Measurements from ENCODE around the gene MCF2. TPM values are rescaled to one million over a fixed set of nuclear protein-coding genes. Genes with fewer than 3 reads are reported as not detected.

The MCF2 gene
- total RNA-seq, 1 experiment from 2014 or later, result 0.15 TPM

GRCh38 chrX:139647597-139647996, 60.4 kb downstream of the MCF2 start (continued):
- TF ChIP-seq ZBTB33 (IDR thresholded peaks at IDR 0.05; ENCODE audit: extremely low read depth, insufficient replicate concordance, low read length) (no peak), RAD21 (IDR thresholded peaks at IDR 0.05; ENCODE audit: low read depth) (no peak)

DNA sequence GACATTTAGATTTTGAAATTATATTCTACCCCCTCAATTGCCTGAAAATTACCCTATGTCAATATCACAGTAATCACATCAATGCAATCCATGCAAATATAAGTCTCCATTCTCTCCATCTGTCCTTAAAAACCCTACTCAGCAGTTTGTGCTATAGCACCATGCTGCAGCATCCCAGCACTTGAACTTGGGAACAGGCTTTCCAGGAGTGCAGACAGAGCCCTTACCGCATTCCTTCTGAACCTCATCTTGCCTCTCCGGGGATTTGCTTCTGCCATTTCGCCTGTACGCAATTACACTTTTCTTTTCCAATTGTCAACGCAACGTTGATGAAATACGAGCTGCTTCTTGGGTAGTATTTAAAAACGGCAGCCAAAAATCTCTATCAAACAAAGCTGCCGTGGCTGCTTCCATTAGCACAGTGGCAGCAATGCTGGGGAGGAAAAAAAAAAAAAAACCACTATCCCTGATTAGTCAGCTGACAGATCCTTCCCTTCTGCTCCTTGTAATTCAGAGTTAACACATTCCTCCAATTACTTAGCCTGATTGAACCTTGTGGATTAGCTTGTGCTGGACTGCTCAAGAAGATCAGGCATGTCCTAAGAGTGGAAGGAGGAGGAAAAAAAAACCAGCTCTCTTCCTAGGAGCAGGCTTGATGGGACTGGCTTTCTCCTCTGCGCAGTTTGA, 65.6 kb downstream of the MCF2 start:
- TF ChIP-seq YY1 (IDR thresholded peaks at IDR 0.05; ENCODE audit: extremely low read depth, insufficient replicate concordance, low read depth, low read length) (no peak), SIN3A (IDR thresholded peaks at IDR 0.05; ENCODE audit: low read depth) (no peak), ZNF274 (IDR thresholded peaks at IDR 0.05; ENCODE audit: low read depth, low read length) (no peak), POLR2AphosphoS5 (IDR thresholded peaks at IDR 0.05; ENCODE audit: low read depth, low read length) (no peak), ZFX (IDR thresholded peaks at IDR 0.05) (no peak), EGR1 (IDR thresholded peaks at IDR 0.05; ENCODE audit: low read depth) (no peak), JUND (IDR thresholded peaks at IDR 0.05) (no peak), SP1 (IDR thresholded peaks at IDR 0.05; ENCODE audit: low read depth) (no peak)
- TF ChIP-seq, protein P1, sequence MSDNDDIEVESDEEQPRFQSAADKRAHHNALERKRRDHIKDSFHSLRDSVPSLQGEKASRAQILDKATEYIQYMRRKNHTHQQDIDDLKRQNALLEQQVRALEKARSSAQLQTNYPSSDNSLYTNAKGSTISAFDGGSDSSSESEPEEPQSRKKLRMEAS (IDR thresholded peaks at IDR 0.05), result no peak
- TF ChIP-seq, protein P2, sequence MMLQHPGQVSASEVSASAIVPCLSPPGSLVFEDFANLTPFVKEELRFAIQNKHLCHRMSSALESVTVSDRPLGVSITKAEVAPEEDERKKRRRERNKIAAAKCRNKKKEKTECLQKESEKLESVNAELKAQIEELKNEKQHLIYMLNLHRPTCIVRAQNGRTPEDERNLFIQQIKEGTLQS (IDR thresholded peaks at IDR 0.05), result no peak
- Histone ChIP-seq H3K79me2 (ENCODE audit: insufficient read depth, low read length) (no peaks in the 10 kb centered on the region), H3K9me2 (ENCODE audit: insufficient read depth) (no peaks in the 10 kb centered on the region), H3K36me3 (ENCODE audit: control insufficient read depth in 1 of 2, insufficient read depth in 2 of 2, low read length in 2 of 2) (no peaks in the 10 kb centered on the region), H2AFZ (ENCODE audit: low read depth, low read length, poor library complexity, severe bottlenecking) (no peak overlapping the region), H3K4me3 (replicated peaks in 1 of 2; ENCODE audit: low read depth in 1 of 2, low read length in 2 of 2) (no peak overlapping the region), H3K9ac (ENCODE audit: low read length) (no peak overlapping the region), H3K27me3 (ENCODE audit: insufficient read depth, low read length) (no peaks in the 10 kb centered on the region), H3K4me1 (ENCODE audit: control insufficient read depth in 1 of 2, insufficient read depth in 2 of 2, low read length in 2 of 2) (no peaks in the 10 kb centered on the region), H3K4me2 (ENCODE audit: low read length) (no peak overlapping the region), H3K27ac (ENCODE audit: low read depth, low read length) (no peak overlapping the region), H4K20me1 (ENCODE audit: insufficient read depth) (no peaks in the 10 kb centered on the region), H3K9me3 (ENCODE audit: control insufficient read depth in 1 of 2, insufficient read depth in 1 of 2, low read depth in 1 of 2, low read length in 2 of 2) (no peaks in the 10 kb centered on the region)
- no TSS peak for BruUV-seq (replicated peaks)
- ChIA-PET RAD21 (ENCODE audit: low non-redundant PET in 1 of 2, low total read pairs in 2 of 2, uncharacterized antibody in 2 of 2, unreplicated experiment in 2 of 2) (no interaction called here), POLR2A (no interaction called here), CTCF (no interaction called here)
- DNase-seq (ENCODE audit: low read depth, low spot score) (no peak), ATAC-seq (no peak)
- intact Hi-C loops (cut with micrococcal nuclease), result no loop called here

All from HCT116 (cell line).